ENCODE results near the gene PLXNA4.

GRCh38 chr7:132516042-132516840 lies 60.0 kb downstream of the PLXNA4 start:
- TF ChIP-seq POLR2AphosphoS5 (IDR thresholded peaks at IDR 0.05) (no peak), EP300 (IDR thresholded peaks at IDR 0.05) (no peak)

Data from stomach (tissue), 4 donors.